ENCODE results near the gene PCDH18.

PCDH18 gene

DNA sequence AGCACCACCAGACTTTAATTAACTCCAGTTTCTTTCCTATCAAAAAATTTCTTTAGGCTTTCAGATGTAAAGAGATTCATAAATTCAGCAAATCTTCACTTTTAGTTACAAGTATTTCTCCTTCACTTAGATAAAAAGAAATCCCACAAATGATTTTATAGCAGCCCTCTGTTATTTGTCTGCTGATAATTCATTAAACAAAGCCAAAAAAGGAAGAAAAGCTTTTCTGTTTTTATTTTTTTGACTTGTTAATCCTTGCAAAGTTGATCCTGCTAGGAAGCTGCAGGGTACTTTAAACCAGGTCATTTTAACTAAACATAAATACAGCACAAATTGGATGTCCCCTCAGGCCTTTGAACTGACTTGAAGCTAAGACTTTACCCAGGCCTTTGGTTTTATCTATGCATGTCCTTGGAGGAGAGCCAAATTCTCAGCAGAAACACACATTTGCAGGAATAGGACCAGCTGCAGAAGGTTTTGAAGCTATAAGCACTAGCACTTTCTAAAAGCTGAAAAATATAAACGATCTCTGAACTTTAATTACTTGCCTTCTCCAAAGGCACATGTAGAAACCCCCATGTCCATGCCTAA lies 57.5 kb downstream of the PCDH18 start:
- Histone ChIP-seq H3K4me3 (no peak overlapping the region), H3K4me1 (no peaks in the 10 kb centered on the region), H3K4me2 (no peak overlapping the region), H3K9me3 (peaks cover 5% of the 10 kb centered on the region; the same call in 1 of the 2 replicates), H4K20me1 (no peaks in the 10 kb centered on the region), H3K27ac (no peak overlapping the region), H3K27me3 (no peaks in the 10 kb centered on the region), H3K9ac (no peak overlapping the region), H3K36me3 (no peaks in the 10 kb centered on the region)
- no peak for TF ChIP-seq Cebpa-rat (IDR thresholded peaks at IDR 0.05)

DNA sequence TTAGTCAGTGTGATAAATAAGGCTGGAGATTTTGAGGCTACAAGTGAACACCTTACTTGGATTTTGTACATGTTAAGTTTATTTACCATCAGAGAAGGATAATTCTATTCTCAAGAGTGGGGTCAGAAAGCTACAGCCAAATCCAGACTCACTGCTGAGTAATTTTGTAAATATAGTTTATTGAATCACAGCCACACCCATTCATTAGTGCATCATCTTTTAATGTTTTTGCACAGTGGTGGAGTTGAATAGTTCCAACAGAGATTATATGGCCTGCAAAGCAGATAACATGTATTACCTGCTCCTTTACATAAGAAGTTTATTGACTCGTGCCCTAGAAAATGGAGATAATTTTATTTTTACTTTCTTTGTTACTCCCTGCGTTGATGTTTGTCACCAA lies 60.4 kb downstream of the PCDH18 start:
- H3K27me3 ChIP-seq, result no peaks in the 10 kb centered on the region
- H3K27ac ChIP-seq, result no peak overlapping the region
- peaks cover 8% of the 10 kb centered on the region for H3K9me3 ChIP-seq
- no peak overlapping the region for H3K4me3 ChIP-seq
- H3K4me1 ChIP-seq, result no peaks in the 10 kb centered on the region
- H3K4me2 ChIP-seq, result no peak overlapping the region
- no peak overlapping the region for H3K9ac ChIP-seq
- H4K20me1 ChIP-seq, result no peaks in the 10 kb centered on the region
- H3K36me3 ChIP-seq, result no peaks in the 10 kb centered on the region
- TF ChIP-seq Cebpa-rat (IDR thresholded peaks at IDR 0.05), result no peak

DNA sequence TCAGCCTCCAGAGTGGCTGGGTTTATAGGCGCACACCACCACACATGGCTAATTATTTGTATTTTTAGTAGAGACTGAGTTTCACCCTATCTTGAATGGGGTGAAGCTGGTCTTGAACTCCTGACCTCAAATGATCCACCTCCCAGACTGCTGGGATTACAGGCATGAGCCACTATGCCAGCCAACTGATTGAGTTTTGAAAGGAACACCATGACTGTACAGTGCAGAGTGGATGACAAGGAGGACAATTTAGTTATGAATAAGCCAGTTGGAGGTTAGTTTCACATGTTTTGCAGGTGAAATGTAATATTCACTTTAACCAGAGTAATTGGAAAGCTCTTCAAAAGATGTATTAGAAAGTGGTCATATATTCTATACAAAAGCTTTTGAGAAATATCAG lies 60.8 kb downstream of the PCDH18 start:
- Histone ChIP-seq H3K36me3 (no peaks in the 10 kb centered on the region), H3K9me3 (peaks cover 8% of the 10 kb centered on the region), H3K4me1 (no peaks in the 10 kb centered on the region), H3K27me3 (no peaks in the 10 kb centered on the region), H3K9ac (no peak overlapping the region), H3K4me3 (no peak overlapping the region), H3K27ac (no peak overlapping the region), H3K4me2 (no peak overlapping the region), H4K20me1 (no peaks in the 10 kb centered on the region)
- TF ChIP-seq Cebpa-rat (IDR thresholded peaks at IDR 0.05), result no peak

DNA sequence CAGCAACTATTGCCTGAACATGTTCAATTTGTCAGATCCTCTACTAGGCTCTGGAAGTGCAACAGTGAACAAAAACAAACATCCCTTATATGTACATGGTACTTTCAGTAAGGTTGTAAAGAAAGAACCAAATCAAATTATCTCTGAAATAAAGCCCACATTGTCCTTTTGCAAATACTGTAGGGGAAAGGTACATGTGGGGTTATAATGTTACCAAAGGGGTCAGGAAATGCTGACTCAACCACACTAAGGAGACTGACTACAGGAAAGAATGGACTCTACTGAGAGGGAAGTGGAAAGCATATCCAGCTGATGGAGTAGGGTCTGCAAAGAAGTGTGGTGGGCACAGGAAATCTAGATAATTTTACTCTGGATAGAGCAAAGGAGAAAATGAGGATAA lies 61.5 kb downstream of the PCDH18 start:
- Histone ChIP-seq H3K27ac (no peak overlapping the region), H3K4me2 (no peak overlapping the region), H3K9ac (no peak overlapping the region), H3K4me1 (no peaks in the 10 kb centered on the region), H3K4me3 (no peak overlapping the region), H3K36me3 (no peaks in the 10 kb centered on the region), H3K9me3 (peaks cover 10% of the 10 kb centered on the region), H4K20me1 (no peaks in the 10 kb centered on the region), H3K27me3 (no peaks in the 10 kb centered on the region)
- no peak for TF ChIP-seq Cebpa-rat (IDR thresholded peaks at IDR 0.05)
